Measurements from ENCODE around the gene VCX2. TPM values are rescaled to one million over a fixed set of nuclear protein-coding genes. Genes with fewer than 3 reads are reported as not detected.

The VCX2 gene
- total and polyA plus RNA-seq, 10 donors, result not detected

GRCh38 chrX:8196776-8197175 lies 25.7 kb upstream of the VCX2 start:
- no peak for TF ChIP-seq POLR2A (IDR thresholded peaks at IDR 0.05)
- no peak for TF ChIP-seq POLR2AphosphoS5 (IDR thresholded peaks at IDR 0.05)
- no peak for TF ChIP-seq CTCF (IDR thresholded peaks at IDR 0.05 in 8 of 11, conservative IDR thresholded peaks at IDR 0.05 in 3 of 11)
- 72 to 87% (median 80%) methylated on average over 3 to 7 of the region's 7 CpGs for WGBS, 5 donors

DNA sequence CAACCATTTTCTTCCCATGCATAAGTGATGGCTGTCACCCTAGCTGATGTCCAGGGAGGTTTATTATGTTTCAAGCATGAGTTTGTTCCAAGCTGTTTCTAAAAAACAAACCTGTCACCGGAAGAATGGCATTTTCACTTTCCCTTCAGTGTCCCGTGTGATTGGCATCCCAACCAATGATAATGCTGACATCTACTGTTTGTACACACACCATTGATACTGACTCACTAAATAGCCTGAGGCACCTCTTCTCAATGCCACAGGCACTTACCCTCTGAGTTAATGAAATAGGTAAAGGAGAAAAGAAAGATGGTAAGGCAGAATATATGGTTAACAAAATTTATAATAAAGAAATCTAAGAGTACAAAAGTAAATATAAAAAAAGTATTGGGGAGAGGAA lies 23.1 kb upstream of the VCX2 start:
- Histone ChIP-seq H3K36me3 (no peaks in the 10 kb centered on the region), H3K9me3 (peaks cover 0 to 8% (median 0%) of the 10 kb centered on the region in 8 donors), H3K4me3 (no peak overlapping the region), H3K4me1 (no peaks in the 10 kb centered on the region), H3K27me3 (replicated peaks in 1 of 7) (no peaks in the 10 kb centered on the region), H3K27ac (no peak overlapping the region)
- TF ChIP-seq POLR2AphosphoS5 (IDR thresholded peaks at IDR 0.05) (no peak), POLR2A (IDR thresholded peaks at IDR 0.05) (no peak), CTCF (IDR thresholded peaks at IDR 0.05 in 8 of 11, conservative IDR thresholded peaks at IDR 0.05 in 3 of 11) (no peak)
- intact Hi-C loops (cut with DNase I; ENCODE audit: low total_unique reads), result no loop called here
- 68 to 92% (median 82%) methylated on average over 2 of the region's 2 CpGs for WGBS, 5 donors
- no peak for DNase-seq

More at GRCh38 chrX:8196776-8197175, 25.7 kb upstream of the VCX2 start:
- no peak for DNase-seq
- Histone ChIP-seq H3K36me3 (no peaks in the 10 kb centered on the region), H3K4me3 (no peak overlapping the region), H3K4me1 (no peaks in the 10 kb centered on the region), H3K27ac (no peak overlapping the region), H3K9me3 (peaks cover 0 to 8% (median 0%) of the 10 kb centered on the region in 8 donors), H3K27me3 (replicated peaks in 1 of 7) (no peaks in the 10 kb centered on the region)
- intact Hi-C loops (cut with DNase I; ENCODE audit: low total_unique reads), result no loop called here

DNA sequence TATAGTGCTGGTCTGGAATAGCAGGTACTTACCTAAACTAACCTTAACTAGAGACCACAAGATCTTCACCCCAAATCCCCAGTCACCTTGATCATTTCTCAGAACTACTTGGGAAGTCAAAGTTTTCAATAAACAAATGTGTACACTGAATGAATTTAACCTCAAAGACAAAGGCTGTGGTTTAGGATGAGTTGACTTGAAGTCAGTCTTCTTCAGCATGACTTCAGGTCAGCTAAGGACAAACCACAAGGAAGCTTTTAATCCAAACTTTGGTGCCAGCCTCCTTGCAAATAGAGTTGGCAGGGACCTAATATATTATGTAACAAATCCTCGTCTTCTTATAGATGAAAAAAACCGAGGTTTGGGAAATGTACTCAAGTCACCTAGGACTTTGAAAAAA lies 21.2 kb upstream of the VCX2 start:
- WGBS, 5 donors, result 76 to 91% (median 83%) methylated on average over 2 of the region's 2 CpGs
- no peaks in the 10 kb centered on the region for H3K36me3 ChIP-seq
- no peak overlapping the region for H3K4me3 ChIP-seq
- TF ChIP-seq CTCF (IDR thresholded peaks at IDR 0.05 in 8 of 11, conservative IDR thresholded peaks at IDR 0.05 in 3 of 11) (no peak), POLR2A (IDR thresholded peaks at IDR 0.05) (no peak), POLR2AphosphoS5 (IDR thresholded peaks at IDR 0.05) (no peak)
- DNase-seq, result no peak
- intact Hi-C loops (cut with DNase I; ENCODE audit: low total_unique reads), result no loop called here
- no peak overlapping the region for H3K27ac ChIP-seq
- peaks cover 0 to 8% (median 0%) of the 10 kb centered on the region in 8 donors for H3K9me3 ChIP-seq
- no peaks in the 10 kb centered on the region for H3K4me1 ChIP-seq
- H3K27me3 ChIP-seq (replicated peaks in 1 of 7), result no peaks in the 10 kb centered on the region

- H3K27ac ChIP-seq, result no peak overlapping the region
These were observed 20.0 kb upstream of the VCX2 start for GRCh38 chrX:8191022-8191421.

GRCh38 chrX:8190341-8190830 lies 19.3 kb upstream of the VCX2 start:
- Histone ChIP-seq H3K4me3 (no peak overlapping the region), H3K36me3 (no peaks in the 10 kb centered on the region), H3K27me3 (replicated peaks in 1 of 7) (no peaks in the 10 kb centered on the region), H3K4me1 (no peaks in the 10 kb centered on the region), H3K27ac (no peak overlapping the region), H3K9me3 (peaks cover 0 to 8% (median 0%) of the 10 kb centered on the region in 8 donors)
- DNase-seq, result no peak
- no peak for TF ChIP-seq POLR2A (IDR thresholded peaks at IDR 0.05)
- 88 to 97% (median 92%) methylated on average over 4 of the region's 4 CpGs for WGBS, 5 donors
- intact Hi-C loops (cut with DNase I; ENCODE audit: low total_unique reads), result no loop called here

More at GRCh38 chrX:8191022-8191421, 20.0 kb upstream of the VCX2 start:
- H3K4me1 ChIP-seq, result no peaks in the 10 kb centered on the region
- intact Hi-C loops (cut with DNase I; ENCODE audit: low total_unique reads), result no loop called here
- TF ChIP-seq POLR2A (IDR thresholded peaks at IDR 0.05), result no peak
- DNase-seq, result no peak
- H3K36me3 ChIP-seq, result no peaks in the 10 kb centered on the region
- WGBS, 5 donors, result 92 to 97% (median 95%) methylated on average over 3 to 8 of the region's 8 CpGs
- H3K4me3 ChIP-seq, result no peak overlapping the region
- peaks cover 0 to 8% (median 0%) of the 10 kb centered on the region in 8 donors for H3K9me3 ChIP-seq
- H3K27me3 ChIP-seq (replicated peaks in 1 of 7), result no peaks in the 10 kb centered on the region

All from spleen (tissue), 11 donors.